ENCODE data around the gene HBQ1.
A peak's percentile ranks its signal among the peaks of the same experiment; 100 is the strongest.

HBQ1 gene

DNA sequence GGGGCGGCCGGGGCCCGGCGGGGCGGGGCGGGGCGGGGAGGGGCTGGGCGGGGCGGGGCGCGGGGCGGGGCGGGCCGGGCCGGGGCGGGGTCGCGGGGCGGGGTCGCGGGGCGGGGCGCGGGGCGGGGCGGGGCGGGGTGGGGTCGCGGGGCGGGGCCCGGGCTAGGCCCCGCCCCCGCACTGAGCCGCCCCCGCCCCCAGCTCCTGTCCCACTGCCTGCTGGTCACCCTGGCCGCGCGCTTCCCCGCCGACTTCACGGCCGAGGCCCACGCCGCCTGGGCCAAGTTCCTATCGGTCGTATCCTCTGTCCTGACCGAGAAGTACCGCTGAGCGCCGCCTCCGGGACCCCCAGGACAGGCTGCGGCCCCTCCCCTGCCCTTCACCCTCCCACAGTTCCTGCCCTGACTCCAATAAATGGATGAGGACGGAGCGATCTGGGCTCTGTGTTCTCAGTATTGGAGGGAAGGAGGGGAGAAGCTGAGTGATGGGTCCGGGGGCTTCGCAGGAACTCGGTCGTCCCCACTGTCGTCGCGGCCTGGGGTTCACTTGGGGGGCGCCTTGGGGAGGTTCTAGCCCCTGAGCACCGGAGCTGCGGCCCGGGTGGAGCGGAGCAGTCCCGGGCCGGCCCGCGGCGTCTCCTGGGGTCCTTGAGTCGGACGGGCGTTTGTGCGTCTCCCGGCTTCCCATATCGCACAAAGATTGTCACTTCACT is 15.3 kb upstream of the HBQ1 start:
- H3K27ac ChIP-seq (ENCODE audit: extremely low read depth, low read depth, low read length), result no peak overlapping the region
- no peaks in the 10 kb centered on the region for H3K36me3 ChIP-seq (ENCODE audit: control insufficient read depth in 2 of 2, insufficient read depth in 1 of 2, low read length in 2 of 2)
- POLR2A ChIA-PET, result no interaction called here
- no peak overlapping the region for H3K4me3 ChIP-seq (ENCODE audit: low read depth, low read length)
- no peak for TF ChIP-seq ZNF791 (tag by site-specific recombination; IDR thresholded peaks at IDR 0.05)
- TF ChIP-seq ZNF341 (tag by site-specific recombination; IDR thresholded peaks at IDR 0.05; ENCODE audit: low read depth), result no peak
- TF ChIP-seq ZBTB17 (tag by site-specific recombination; IDR thresholded peaks at IDR 0.05), result 0 out of 2 replicates have a peak, but pooled peaks have one; percentile 25
- no peak for TF ChIP-seq ZNF521 (tag by site-specific recombination; IDR thresholded peaks at IDR 0.05)
- 0 out of 2 replicates have a peak, but pooled peaks have one; percentile 39 for TF ChIP-seq GLIS2 (tag by site-specific recombination; IDR thresholded peaks at IDR 0.05)
- no peaks in the 10 kb centered on the region for H3K9me3 ChIP-seq (ENCODE audit: control insufficient read depth, insufficient read depth, low read depth, low read length)
- CTCF ChIA-PET, result no interaction called here
- no peaks in the 10 kb centered on the region for H3K4me1 ChIP-seq (ENCODE audit: control insufficient read depth, insufficient read depth, low read length)

DNA sequence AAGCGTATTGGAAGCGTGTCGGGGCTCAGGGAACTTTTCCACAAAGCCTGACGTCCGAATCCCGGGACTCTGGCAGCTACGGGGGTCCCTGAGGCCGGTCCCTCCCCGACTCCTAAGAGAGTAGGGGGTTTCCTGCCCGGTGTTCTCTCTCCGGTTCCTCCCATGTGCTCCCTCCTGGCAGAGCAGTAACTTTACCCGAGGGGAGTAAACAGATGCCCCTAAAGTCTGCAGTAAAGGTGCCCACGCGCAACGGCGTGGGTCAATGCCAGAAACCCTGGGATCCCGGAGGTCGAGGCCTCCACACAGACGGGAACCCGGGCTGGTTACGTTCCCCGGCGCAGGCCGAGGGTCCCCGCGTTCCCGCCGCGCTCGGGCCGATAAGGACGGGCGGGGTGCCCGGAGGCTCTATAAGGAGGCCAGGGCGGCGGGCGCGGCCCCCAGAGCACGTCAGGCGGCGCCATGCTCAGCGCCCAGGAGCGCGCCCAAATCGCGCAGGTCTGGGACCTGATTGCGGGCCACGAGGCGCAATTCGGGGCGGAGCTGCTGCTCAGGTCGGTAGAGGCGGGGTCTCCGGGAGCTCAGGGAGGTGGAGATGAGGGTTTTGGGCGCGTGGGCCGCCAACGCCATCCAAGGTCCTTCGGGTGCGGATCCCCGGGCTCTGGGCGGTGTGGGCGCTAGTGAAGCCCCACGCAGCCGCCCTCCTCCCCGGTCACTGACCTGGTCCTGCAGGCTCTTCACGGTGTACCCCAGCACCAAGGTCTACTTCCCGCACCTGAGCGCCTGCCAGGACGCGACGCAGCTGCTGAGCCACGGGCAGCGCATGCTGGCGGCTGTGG is 14.5 kb upstream of the HBQ1 start, which contains the start of gene HBM:
Gene HBM (plus strand): TSS at position 440 of the 836 bp plus-strand sequence. CDS start 20 bp downstream, at position 460.
- POLR2A ChIA-PET, result no interaction called here
- Histone ChIP-seq H3K4me1 (ENCODE audit: control insufficient read depth, insufficient read depth, low read length) (no peaks in the 10 kb centered on the region), H3K9me3 (ENCODE audit: control insufficient read depth, insufficient read depth, low read depth, low read length) (no peaks in the 10 kb centered on the region), H3K27ac (ENCODE audit: extremely low read depth, low read depth, low read length) (no peak within 1 kb of the TSS), H3K36me3 (ENCODE audit: control insufficient read depth in 2 of 2, insufficient read depth in 1 of 2, low read length in 2 of 2) (no peaks in the 10 kb centered on the region), H3K4me3 (ENCODE audit: low read depth, low read length) (no peak within 1 kb of the TSS)
- TF ChIP-seq ZFP69B (tag by site-specific recombination; IDR thresholded peaks at IDR 0.05) (no peak), YY1 (tag by site-specific recombination; IDR thresholded peaks at IDR 0.05) (no peak), ZNF121 (tag by site-specific recombination; IDR thresholded peaks at IDR 0.05) (no peak), ZNF184 (tag by site-specific recombination; IDR thresholded peaks at IDR 0.05) (no peak), ZNF629 (tag by site-specific recombination; IDR thresholded peaks at IDR 0.05) (no peak), ZNF623 (tag by site-specific recombination; IDR thresholded peaks at IDR 0.05) (no peak), ZNF548 (tag by site-specific recombination; IDR thresholded peaks at IDR 0.05) (no peak), ZNF157 (tag by site-specific recombination; IDR thresholded peaks at IDR 0.05) (no peak), ZFP41 (tag by site-specific recombination; IDR thresholded peaks at IDR 0.05; ENCODE audit: borderline replicate concordance) (no peak), ZBTB20 (tag by site-specific recombination; IDR thresholded peaks at IDR 0.05) (no peak), ZNF19 (tag by site-specific recombination; IDR thresholded peaks at IDR 0.05; ENCODE audit: low read depth) (no peak)
- TF ChIP-seq, protein P1, sequence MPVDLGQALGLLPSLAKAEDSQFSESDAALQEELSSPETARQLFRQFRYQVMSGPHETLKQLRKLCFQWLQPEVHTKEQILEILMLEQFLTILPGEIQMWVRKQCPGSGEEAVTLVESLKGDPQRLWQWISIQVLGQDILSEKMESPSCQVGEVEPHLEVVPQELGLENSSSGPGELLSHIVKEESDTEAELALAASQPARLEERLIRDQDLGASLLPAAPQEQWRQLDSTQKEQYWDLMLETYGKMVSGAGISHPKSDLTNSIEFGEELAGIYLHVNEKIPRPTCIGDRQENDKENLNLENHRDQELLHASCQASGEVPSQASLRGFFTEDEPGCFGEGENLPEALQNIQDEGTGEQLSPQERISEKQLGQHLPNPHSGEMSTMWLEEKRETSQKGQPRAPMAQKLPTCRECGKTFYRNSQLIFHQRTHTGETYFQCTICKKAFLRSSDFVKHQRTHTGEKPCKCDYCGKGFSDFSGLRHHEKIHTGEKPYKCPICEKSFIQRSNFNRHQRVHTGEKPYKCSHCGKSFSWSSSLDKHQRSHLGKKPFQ (tag by site-specific recombination; IDR thresholded peaks at IDR 0.05), result no peak
- CTCF ChIA-PET, result no interaction called here

DNA sequence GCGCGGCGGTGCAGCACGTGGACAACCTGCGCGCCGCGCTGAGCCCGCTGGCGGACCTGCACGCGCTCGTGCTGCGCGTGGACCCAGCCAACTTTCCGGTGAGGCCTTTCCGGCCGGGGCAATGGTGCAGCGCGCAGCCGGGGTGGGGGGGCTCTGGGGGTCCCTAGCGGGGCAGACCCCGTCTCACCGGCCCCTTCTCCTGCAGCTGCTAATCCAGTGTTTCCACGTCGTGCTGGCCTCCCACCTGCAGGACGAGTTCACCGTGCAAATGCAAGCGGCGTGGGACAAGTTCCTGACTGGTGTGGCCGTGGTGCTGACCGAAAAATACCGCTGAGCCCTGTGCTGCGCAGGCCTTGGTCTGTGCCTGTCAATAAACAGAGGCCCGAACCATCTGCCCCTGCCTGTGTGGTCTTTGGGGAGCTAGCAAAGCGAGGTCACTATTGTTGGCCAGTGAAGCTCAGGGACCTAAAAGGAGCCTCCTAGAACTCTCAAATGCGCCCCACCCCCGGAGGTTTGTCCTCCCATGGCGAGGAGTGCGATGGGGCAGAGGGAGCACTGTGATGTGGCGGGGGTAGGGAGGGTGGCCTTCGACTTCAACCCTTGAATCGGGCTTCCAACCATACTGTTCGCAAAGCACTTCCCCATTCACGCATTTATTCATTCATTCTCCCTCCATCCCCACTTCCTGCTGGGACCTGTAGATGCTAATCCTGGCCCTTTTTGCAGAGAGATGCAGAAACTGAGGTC is 13.7 kb upstream of the HBQ1 start:
- no peaks in the 10 kb centered on the region for H3K9me3 ChIP-seq (ENCODE audit: control insufficient read depth, insufficient read depth, low read depth, low read length)
- ChIA-PET POLR2A (no interaction called here), CTCF (no interaction called here)
- H3K4me1 ChIP-seq (ENCODE audit: control insufficient read depth, insufficient read depth, low read length), result no peaks in the 10 kb centered on the region
- H3K4me3 ChIP-seq (ENCODE audit: low read depth, low read length), result no peak overlapping the region
- H3K36me3 ChIP-seq (ENCODE audit: control insufficient read depth in 2 of 2, insufficient read depth in 1 of 2, low read length in 2 of 2), result no peaks in the 10 kb centered on the region
- TF ChIP-seq ZNF843 (tag by site-specific recombination; IDR thresholded peaks at IDR 0.05) (no peak), SP7 (tag by site-specific recombination; IDR thresholded peaks at IDR 0.05) (no peak)
- H3K27ac ChIP-seq (ENCODE audit: extremely low read depth, low read depth, low read length), result no peak overlapping the region
